H1 (cell line): Measurements from ENCODE around the gene UBR2. TPM values are rescaled to one million over a fixed set of nuclear protein-coding genes. Genes with fewer than 3 reads are reported as not detected.

ENCODE experiments used
- CTCF ChIA-PET: fragments of 300-600 bp; sonication (Branson Sonifier 250); formaldehyde crosslinking; loops from one replicate; lab custom pipeline; 2021; ENCODE audit not compliant: partially characterized antibody; lab: Charles Lee
- POLR2A ChIA-PET: fragments of 300-600 bp; sonication (Branson Sonifier 250); formaldehyde crosslinking; loops from one replicate; lab custom pipeline; 2021; ENCODE audit warnings: inconsistent platforms; ENCODE audit not compliant: partially characterized antibody; lab: Charles Lee
- DNase-seq, 2 experiments: peaks; one replicate each; pipeline versions ENCODE4 v3.0.0 to v3.0.0-alpha.2; 2010 to 2022; ENCODE audit warnings: low spot score in 2 of 2, low read depth in 1 of 2, mixed read lengths in 1 of 2
- FAIRE-seq: peaks from 2 replicates; lab custom pipeline; 2011; peaks lifted over from hg19 to GRCh38; lab: Jason Lieb, UNC
- H2AFZ ChIP-seq: 2 replicates; pipeline ENCODE4 v1.8.1; 2012; ENCODE audit warnings: low read length, inconsistent platforms
- H2AK5ac ChIP-seq: 2 replicates; pipeline ENCODE4 v1.6.1; 2013; ENCODE audit warnings: low read depth, low read length
- H2BK120ac ChIP-seq: replicated peaks from 2 replicates; pipeline ENCODE3; 2013; ENCODE audit warnings: low read depth, low read length, inconsistent platforms
- H2BK12ac ChIP-seq: 2 replicates; pipeline ENCODE4 v1.6.1; 2013; ENCODE audit warnings: low read depth, low read length
- H2BK15ac ChIP-seq: 2 replicates; pipeline ENCODE4 v1.6.1; 2013; ENCODE audit warnings: low read length
- H2BK20ac ChIP-seq: 2 replicates; pipeline ENCODE4 v1.6.1; 2013; ENCODE audit warnings: low read length
- H2BK5ac ChIP-seq: 2 replicates; pipeline ENCODE4 v1.6.1; 2013; ENCODE audit warnings: low read depth, low read length
- H3K14ac ChIP-seq: 2 replicates; pipeline ENCODE4 v1.6.1; 2013; ENCODE audit warnings: inconsistent platforms; ENCODE audit not compliant: insufficient read length
- H3K18ac ChIP-seq: 2 replicates; pipeline ENCODE4 v1.6.1; 2013; ENCODE audit warnings: low read length; ENCODE audit errors: extremely low read depth
- H3K23ac ChIP-seq: 2 replicates; pipeline ENCODE4 v1.6.1; 2013; ENCODE audit warnings: inconsistent platforms; ENCODE audit not compliant: insufficient read length
- H3K23me2 ChIP-seq: 2 replicates; pipeline ENCODE4 v1.6.1; 2013; ENCODE audit warnings: low read depth, low read length
- H3K27ac ChIP-seq: 2 replicates; pipeline ENCODE4 v1.6.1; 2011; ENCODE audit warnings: low read depth, low read length, inconsistent platforms
- H3K27me3 ChIP-seq, 4 experiments: replicated peaks in 1 of 4; 1 replicate in 1 of 4; 2 replicates in 3 of 4; pipeline versions ENCODE4 v1.6.1 to v1.8.1; 2011 to 2013; ENCODE audit warnings: low read length in 3 of 4, mild to moderate bottlenecking in 3 of 4, inconsistent platforms in 2 of 4, mixed read lengths in 2 of 4, moderate library complexity in 1 of 4; ENCODE audit not compliant: control insufficient read depth in 3 of 4, insufficient read depth in 3 of 4; ENCODE audit errors: extremely low read depth in 1 of 4
- H3K36me3 ChIP-seq, 4 experiments: 2 replicates each; pipeline versions ENCODE4 v1.6.1 to v1.8.1; 2011 to 2013; ENCODE audit warnings: mild to moderate bottlenecking in 4 of 4, low read length in 3 of 4, moderate library complexity in 2 of 4, control low read depth in 1 of 4, inconsistent platforms in 1 of 4; ENCODE audit not compliant: insufficient read depth in 4 of 4, control insufficient read depth in 2 of 4
- H3K4ac ChIP-seq: replicated peaks from 2 replicates; pipeline ENCODE3; 2013; ENCODE audit warnings: low read length, low read depth, mixed read lengths, inconsistent platforms; ENCODE audit not compliant: insufficient read length
- H3K4me1 ChIP-seq, 4 experiments: replicated peaks in 1 of 4; 1 replicate in 1 of 4; 2 replicates in 3 of 4; pipeline versions ENCODE4 v1.6.1 to v1.8.1; 2011 to 2013; ENCODE audit warnings: low read length in 3 of 4, inconsistent platforms in 2 of 4, mixed read lengths in 1 of 4; ENCODE audit not compliant: insufficient read depth in 4 of 4, control insufficient read depth in 3 of 4
- H3K4me2 ChIP-seq, 2 experiments: 2 replicates each; pipeline versions ENCODE4 v1.6.1 to v1.8.1; 2011 to 2013; ENCODE audit warnings: low read depth in 2 of 2, low read length in 2 of 2, control low read depth in 1 of 2, inconsistent platforms in 1 of 2, mild to moderate bottlenecking in 1 of 2; ENCODE audit not compliant: insufficient read depth in 1 of 2
- H3K4me3 ChIP-seq, 4 experiments: fragments of 200-600, 300-600 bp in 1 of 4; sonication (generic), shearing (Covaris generic), sonication (Bioruptor Twin) in 1 of 4; 2 replicates each; pipeline versions ENCODE4 v1.5.1 to v1.8.1; 2011 to 2016; ENCODE audit warnings: low read length in 4 of 4, low read depth in 3 of 4, control low read depth in 2 of 4, inconsistent platforms in 2 of 4, mild to moderate bottlenecking in 2 of 4, mixed read lengths in 1 of 4, moderate library complexity in 1 of 4; ENCODE audit not compliant: insufficient read depth in 2 of 4; ENCODE audit errors: extremely low read depth in 1 of 4
- H3K56ac ChIP-seq: replicated peaks from 2 replicates; pipeline ENCODE3; 2013; ENCODE audit warnings: low read depth, mild to moderate bottlenecking, mixed read lengths, low read length, inconsistent platforms; ENCODE audit not compliant: insufficient read length
- H3K79me1 ChIP-seq: 2 replicates; pipeline ENCODE4 v1.6.1; 2013; ENCODE audit warnings: low read depth, low read length, control low read depth
- H3K79me2 ChIP-seq, 2 experiments: 2 replicates each; pipeline versions ENCODE4 v1.6.1 to v1.8.1; 2012 to 2013; ENCODE audit warnings: low read length in 2 of 2, mild to moderate bottlenecking in 2 of 2, inconsistent platforms in 1 of 2; ENCODE audit not compliant: insufficient read depth in 2 of 2, control insufficient read depth in 1 of 2
- H3K9ac ChIP-seq, 4 experiments: replicated peaks in 1 of 4; 1 replicate in 1 of 4; 2 replicates in 3 of 4; pipeline versions ENCODE4 v1.6.1 to v1.8.1; 2011 to 2013; ENCODE audit warnings: low read depth in 3 of 4, low read length in 3 of 4, control low read depth in 2 of 4, mild to moderate bottlenecking in 2 of 4, moderate library complexity in 2 of 4, inconsistent platforms in 1 of 4; ENCODE audit errors: extremely low read depth in 1 of 4
- H3K9me3 ChIP-seq, 2 experiments: 2 replicates each; pipeline versions ENCODE4 v1.6.1 to v1.8.1; 2012 to 2013; ENCODE audit warnings: mild to moderate bottlenecking in 2 of 2, moderate library complexity in 2 of 2, control low read depth in 1 of 2, inconsistent platforms in 1 of 2, low read depth in 1 of 2, low read length in 1 of 2, mixed read lengths in 1 of 2; ENCODE audit not compliant: insufficient read depth in 2 of 2
- H4K20me1 ChIP-seq, 2 experiments: replicated peaks in 1 of 2; 2 replicates each; pipeline versions ENCODE3 to v1.8.1; 2011 to 2013; ENCODE audit warnings: inconsistent platforms in 2 of 2, low read length in 2 of 2, mild to moderate bottlenecking in 1 of 2; ENCODE audit not compliant: insufficient read depth in 2 of 2, control insufficient read depth in 1 of 2
- H4K5ac ChIP-seq: 2 replicates; pipeline ENCODE4 v1.6.1; 2013; ENCODE audit warnings: low read length, low read depth, mixed read lengths, inconsistent platforms; ENCODE audit not compliant: insufficient read length
- H4K8ac ChIP-seq: 2 replicates; pipeline ENCODE4 v1.8.0; 2013; ENCODE audit warnings: mild to moderate bottlenecking, moderate library complexity, low read length, inconsistent platforms; ENCODE audit not compliant: insufficient read depth; ENCODE audit errors: extremely low read depth
- H4K91ac ChIP-seq: replicated peaks from 2 replicates; pipeline ENCODE3; 2013; ENCODE audit warnings: low read length, mixed read lengths, inconsistent platforms; ENCODE audit not compliant: insufficient read length
- EP300 ChIP-seq, 2 experiments: IDR thresholded peaks; 1 replicate in 1 of 2; 2 replicates in 1 of 2; pipeline ENCODE4 v1.6.1; 2011 to 2012; ENCODE audit warnings: low read depth in 2 of 2, low read length in 2 of 2, mild to moderate bottlenecking in 2 of 2, borderline replicate concordance in 1 of 2, inconsistent platforms in 1 of 2, moderate library complexity in 1 of 2
- HDAC2 ChIP-seq, 2 experiments: fragments of 300-600 bp in 1 of 2; sonication (generic) in 1 of 2; IDR thresholded peaks; 2 replicates each; pipeline ENCODE4 v1.6.1; 2011 to 2012; ENCODE audit warnings: low read depth in 2 of 2, low read length in 2 of 2, mild to moderate bottlenecking in 2 of 2, moderate library complexity in 2 of 2, borderline replicate concordance in 1 of 2, inconsistent platforms in 1 of 2
- JUN ChIP-seq: IDR thresholded peaks from 2 replicates; pipeline ENCODE4 v1.6.1; 2011; ENCODE audit warnings: low read depth, mild to moderate bottlenecking, improper control_type of control experiment, low read length
- KDM4A ChIP-seq: IDR thresholded peaks from one replicate; pipeline ENCODE4 v1.7.1; 2012; ENCODE audit warnings: low read depth, mild to moderate bottlenecking, moderate library complexity, low read length, inconsistent platforms; ENCODE audit not compliant: severe bottlenecking
- PHF8 ChIP-seq: fragments of 200-600 bp; sonication (generic); conservative IDR thresholded peaks from 2 replicates; pipeline ENCODE4 v1.7.1; 2012; ENCODE audit warnings: low read depth, mild to moderate bottlenecking, inconsistent platforms, low read length, moderate library complexity
- RFX5 ChIP-seq: IDR thresholded peaks from 2 replicates; pipeline ENCODE4 v1.6.1; 2011; ENCODE audit warnings: low read depth, low read length, improper control_type of control experiment, borderline replicate concordance
- RXRA ChIP-seq: IDR thresholded peaks from 2 replicates; pipeline ENCODE4 v1.6.1; 2011; ENCODE audit warnings: low read depth, mild to moderate bottlenecking, low read length, moderate library complexity; ENCODE audit not compliant: insufficient read depth
- SIX5 ChIP-seq: IDR thresholded peaks from 2 replicates; pipeline ENCODE4 v1.6.1; 2011; ENCODE audit warnings: mild to moderate bottlenecking, low read depth, low read length
- SP1 ChIP-seq: IDR thresholded peaks from 2 replicates; pipeline ENCODE4 v1.6.1; 2011; ENCODE audit warnings: low read depth, low read length
- SP2 ChIP-seq: IDR thresholded peaks from 2 replicates; pipeline ENCODE4 v1.6.1; 2012; ENCODE audit warnings: mild to moderate bottlenecking, low read length, inconsistent platforms
- TAF7 ChIP-seq: optimal IDR thresholded peaks from 2 replicates; pipeline ENCODE3; 2011; ENCODE audit warnings: low read depth, mild to moderate bottlenecking, inconsistent platforms, low read length, moderate library complexity, borderline replicate concordance
- WGBS, 2 experiments: shearing (Covaris generic) in 1 of 2; methylation state at CpG; one replicate each; pipeline versions ENCODE4 v1.1.6 to v1.1.7; 2013 to 2015; ENCODE audit warnings: low lambda C conversion rate in 2 of 2, mixed read lengths in 2 of 2, inconsistent platforms in 1 of 2, low coverage in 1 of 2, missing lambda C conversion rate in 1 of 2; ENCODE audit not compliant: insufficient replicate concordance in 2 of 2, insufficient coverage in 1 of 2, insufficient read length in 1 of 2; ENCODE audit errors: extremely low coverage in 1 of 2, missing lambda C conversion rate in 1 of 2; 5-methylcytosine and 5-hydroxymethylcytosine counted together
- polyA plus RNA-seq, 7 experiments: library from polyadenylated mRNA; depleted of rRNA in 3 of 7; stranded (reverse) in 5 of 7; unstranded in 2 of 7; fragments of >200 nt in 5 of 7; fragments of 200-250 nt in 2 of 7; gene quantifications; 1 replicate in 5 of 7; 2 replicates in 1 of 7; 4 replicates in 1 of 7; pipeline versions ENCODE4 v1.2.1 to v1.2.3, GENCODE V29; 2011 to 2013; ENCODE audit warnings: missing spikeins in 2 of 7, mixed read lengths in 2 of 7
- total RNA-seq: library from RNA; stranded (reverse); fragmentation: NEBNext Ultra II Directional; extraction: Animal tissue kit (Norgen Biotek cat#: 25700); gene quantifications from 2 replicates; pipeline ENCODE4 v1.2.1, GENCODE V29; 2021
- TF ChIP-seq, protein P1 (sequence below): IDR thresholded peaks from 2 replicates; pipeline ENCODE4 v1.6.1; 2012; ENCODE audit warnings: inconsistent platforms
- TF ChIP-seq, protein P2 (sequence below): IDR thresholded peaks from 2 replicates; pipeline ENCODE4 v1.6.1; 2012; ENCODE audit warnings: inconsistent platforms

Gene UBR2
- total and polyA plus RNA-seq, 2 of the 8 experiments (the other 6 are each of a cell fraction or from before 2014, with no cell fraction given): 6.5 to 19.5 TPM

DNA sequence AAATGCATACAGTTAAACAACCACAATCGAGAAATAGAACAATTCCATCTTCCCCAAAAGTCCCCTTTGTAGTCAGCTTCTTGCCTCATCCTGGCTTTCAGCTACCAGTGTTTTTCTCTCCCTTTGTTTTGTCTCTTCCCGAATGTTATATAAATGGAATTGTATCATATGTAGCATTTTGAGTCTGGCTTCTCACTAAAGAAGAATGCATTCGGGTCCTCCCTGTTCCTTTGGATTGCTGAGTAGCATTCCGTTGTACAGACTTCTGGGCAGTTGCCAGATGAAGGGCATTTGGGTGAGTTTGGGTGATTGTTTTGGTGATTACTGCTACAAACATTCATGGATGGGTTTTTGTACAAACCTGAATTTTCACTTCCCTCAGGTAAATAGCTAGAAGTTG lies 130.8 kb downstream of the UBR2 start:
- Histone ChIP-seq H3K23me2 (no peaks in the 10 kb centered on the region), H3K4me3 (no peak overlapping the region), H4K20me1 (no peaks in the 10 kb centered on the region), H4K8ac (no peak overlapping the region), H3K23ac (no peak overlapping the region), H3K56ac (no peak overlapping the region), H2AFZ (no peak overlapping the region), H3K9ac (no peak overlapping the region), H2BK15ac (no peak overlapping the region), H3K79me2 (no peaks in the 10 kb centered on the region), H3K27me3 (no peaks in the 10 kb centered on the region), H2BK120ac (no peak overlapping the region), H3K4me2 (no peak overlapping the region), H3K4ac (no peak overlapping the region), H2BK12ac (no peak overlapping the region), H3K18ac (no peak overlapping the region), H4K91ac (no peak overlapping the region), H3K14ac (no peak overlapping the region), H2BK5ac (no peak overlapping the region), H2BK20ac (no peak overlapping the region), H3K27ac (no peak overlapping the region), H3K36me3 (peaks cover 2 to 34% (median 13%) of the 10 kb centered on the region in 4 experiments; a peak in 7 of 8 replicates), H3K79me1 (no peaks in the 10 kb centered on the region), H4K5ac (no peak overlapping the region), H2AK5ac (no peak overlapping the region), H3K9me3 (no peaks in the 10 kb centered on the region), H3K4me1 (no peaks in the 10 kb centered on the region)
- ChIA-PET POLR2A (interaction anchor here (1.5 kb wide), 1 partner anchor 196 kb away, joined by 4 read pairs; a partner anchor contains a TSS), CTCF (interaction anchor here (0.6 to 1.5 kb wide), 6 partner anchors 10 to 147 kb away, joined by 3 to 5 read pairs (median 4); no protein-coding TSS in a partner anchor)
- FAIRE-seq (no peak), DNase-seq (no peak)
- WGBS, 2 experiments: 88% methylated on average over 4 of the region's 4 CpGs; no CpG with 5 or more reads in 1 of the 2 experiments
- TF ChIP-seq SIX5: no peak
- no peak for TF ChIP-seq SP1
- no peak for TF ChIP-seq HDAC2 (IDR thresholded peaks at IDR 0.05; ENCODE audit: borderline replicate concordance in 1 of 2, low read depth in 2 of 2, low read length in 2 of 2)
- no peak for TF ChIP-seq RFX5
- TF ChIP-seq EP300 (IDR thresholded peaks at IDR 0.05; ENCODE audit: borderline replicate concordance in 1 of 2, low read depth in 2 of 2, low read length in 2 of 2): no peak
- TF ChIP-seq JUN: no peak
- TF ChIP-seq PHF8: no peak
- no peak for TF ChIP-seq TAF7
- TF ChIP-seq, protein P1, sequence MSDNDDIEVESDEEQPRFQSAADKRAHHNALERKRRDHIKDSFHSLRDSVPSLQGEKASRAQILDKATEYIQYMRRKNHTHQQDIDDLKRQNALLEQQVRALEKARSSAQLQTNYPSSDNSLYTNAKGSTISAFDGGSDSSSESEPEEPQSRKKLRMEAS: no peak
- no peak for TF ChIP-seq KDM4A
- TF ChIP-seq RXRA: no peak
- TF ChIP-seq SP2: no peak
- TF ChIP-seq, protein P2, sequence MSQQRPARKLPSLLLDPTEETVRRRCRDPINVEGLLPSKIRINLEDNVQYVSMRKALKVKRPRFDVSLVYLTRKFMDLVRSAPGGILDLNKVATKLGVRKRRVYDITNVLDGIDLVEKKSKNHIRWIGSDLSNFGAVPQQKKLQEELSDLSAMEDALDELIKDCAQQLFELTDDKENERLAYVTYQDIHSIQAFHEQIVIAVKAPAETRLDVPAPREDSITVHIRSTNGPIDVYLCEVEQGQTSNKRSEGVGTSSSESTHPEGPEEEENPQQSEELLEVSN: no peak
